RWPE1 (cell line): ENCODE results near the gene TPM1.

Experiments
- CTCF ChIA-PET: fragments of 350-600 bp; sonication (Branson Sonifier 250); formaldehyde crosslinking; extraction: SDS; loops from one replicate; lab custom pipeline; 2021; lab: Yijun Ruan, JAX
- POLR2A ChIA-PET: fragments of 400-600 bp; formaldehyde crosslinking; extraction: SDS; loops from one replicate; lab custom pipeline; 2020; ENCODE audit warnings: antibody characterized with exemption; ENCODE audit not compliant: low non-redundant PET; lab: Yijun Ruan, JAX
- DNase-seq: peaks from one replicate; pipeline ENCODE4 v3.0.0; 2012; ENCODE audit warnings: low spot score
- H3K27ac ChIP-seq: fragments of 450-650 bp; 2 replicates; pipeline ENCODE4 v1.5.1; 2017
- CTCF ChIP-seq: fragments of 450-650 bp; conservative IDR thresholded peaks from 2 replicates; pipeline ENCODE4 v1.5.1; 2017; ENCODE audit warnings: low read depth, mild to moderate bottlenecking

The TPM1 gene

GRCh38 chr15:63086271-63086670 lies 43.7 kb downstream of the TPM1 start:
- POLR2A ChIA-PET: no interaction called here

DNA sequence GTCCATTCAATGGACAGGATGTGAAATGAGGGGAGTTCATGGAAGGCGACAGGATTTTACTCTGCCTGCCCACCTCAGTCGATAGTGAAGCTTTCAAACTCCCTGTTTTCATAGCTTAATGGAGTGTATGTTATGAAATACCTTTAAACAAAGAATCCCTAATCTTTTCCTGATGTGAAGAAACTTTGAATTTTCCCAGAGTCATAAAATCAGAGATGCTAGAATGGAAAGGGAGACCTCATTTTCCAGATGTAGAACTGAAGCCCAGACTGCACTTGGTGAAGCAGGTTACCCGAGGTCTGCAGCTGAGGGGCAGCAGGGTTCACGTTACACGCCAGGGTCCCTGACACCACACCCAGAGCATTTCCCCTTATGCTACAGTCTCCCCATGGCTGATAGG lies 44.4 kb downstream of the TPM1 start:
- H3K27ac ChIP-seq: no peak overlapping the region
- TF ChIP-seq CTCF: no peak
- POLR2A ChIA-PET: no interaction called here
- DNase-seq: no peak
- CTCF ChIA-PET: interaction anchor here (0.5 to 0.6 kb wide), 2 partner anchors 21 to 316 kb away, joined by 3 read pairs; no protein-coding TSS in a partner anchor

More at GRCh38 chr15:63086271-63086670, 43.7 kb downstream of the TPM1 start:
- TF ChIP-seq CTCF: no peak
- no peak for DNase-seq
- CTCF ChIA-PET: no interaction called here
- no peak overlapping the region for H3K27ac ChIP-seq

- CTCF ChIA-PET: interaction anchor here (0.7 kb wide), 1 partner anchor 241 kb away, joined by 3 read pairs; no protein-coding TSS in a partner anchor
- no peak overlapping the region for H3K27ac ChIP-seq
- DNase-seq: no peak
- TF ChIP-seq CTCF: no peak
- POLR2A ChIA-PET: interaction anchor here (0.6 kb wide), 1 partner anchor 697 kb away, joined by 3 read pairs; no protein-coding TSS in a partner anchor
These were observed 46.1 kb downstream of the TPM1 start for GRCh38 chr15:63088533-63089245.

GRCh38 chr15:63089260-63090043 lies 46.9 kb downstream of the TPM1 start:
- H3K27ac ChIP-seq: no peak overlapping the region
- TF ChIP-seq CTCF: no peak
- DNase-seq: no peak
- ChIA-PET POLR2A (no interaction called here), CTCF (interaction anchor here (0.6 to 1.1 kb wide), 3 partner anchors 242 to 1161 kb away, joined by 3 to 4 read pairs (median 3); no protein-coding TSS in a partner anchor)

DNA sequence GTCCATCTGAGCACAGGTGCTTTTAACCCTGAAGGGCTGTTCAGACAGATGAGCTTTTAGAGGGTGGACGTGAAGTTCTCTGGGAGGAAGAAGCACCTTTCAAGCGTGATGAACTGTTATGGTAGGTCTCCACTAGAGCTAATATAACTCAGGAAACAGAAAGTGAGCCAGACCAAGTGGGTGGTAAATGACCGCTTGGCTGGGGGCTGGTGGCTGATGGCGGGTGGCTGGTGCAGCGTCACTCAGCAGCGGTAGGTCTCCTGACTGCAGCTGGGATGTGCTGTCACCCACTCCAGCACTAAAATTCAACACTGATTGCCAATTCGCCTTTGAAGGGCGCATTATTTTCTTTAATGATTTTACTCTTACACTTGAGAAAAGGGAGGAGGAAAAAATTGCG lies 47.9 kb downstream of the TPM1 start:
- no peak for TF ChIP-seq CTCF
- CTCF ChIA-PET: interaction anchor here (1.1 kb wide), 1 partner anchor 308 kb away, joined by 4 read pairs; no protein-coding TSS in a partner anchor
- H3K27ac ChIP-seq: no peak overlapping the region
- POLR2A ChIA-PET: no interaction called here
- DNase-seq: no peak

- ChIA-PET CTCF (no interaction called here), POLR2A (no interaction called here)
- no peak for DNase-seq
These were observed 48.3 kb downstream of the TPM1 start for GRCh38 chr15:63090887-63091286.

More at GRCh38 chr15:63090887-63091286, 48.3 kb downstream of the TPM1 start:
- no peak for TF ChIP-seq CTCF
- no peak overlapping the region for H3K27ac ChIP-seq
